PC-3 (cell line): ENCODE measurements around the gene MPPED1.

ENCODE experiments used
- EZH2 ChIP-seq: fragments of 300-600 bp; sonication (generic); IDR thresholded peaks from one replicate; pipeline ENCODE4 v1.6.1; 2017; ENCODE audit warnings: antibody characterized with exemption, mild to moderate bottlenecking, low read length; ENCODE audit not compliant: unreplicated experiment
- EZH2phosphoT487 ChIP-seq: fragments of 300-600 bp; sonication (generic); IDR thresholded peaks from 2 replicates; pipeline ENCODE4 v1.6.1; 2018; ENCODE audit warnings: mild to moderate bottlenecking, antibody characterized with exemption, low read length, borderline replicate concordance
- TF ChIP-seq, protein P1 (sequence below): fragments of 300-600 bp; sonication (generic); conservative IDR thresholded peaks from 2 replicates; pipeline ENCODE4 v1.5.1; 2017; ENCODE audit warnings: antibody characterized with exemption, low read depth, mild to moderate bottlenecking, low read length

DNA sequence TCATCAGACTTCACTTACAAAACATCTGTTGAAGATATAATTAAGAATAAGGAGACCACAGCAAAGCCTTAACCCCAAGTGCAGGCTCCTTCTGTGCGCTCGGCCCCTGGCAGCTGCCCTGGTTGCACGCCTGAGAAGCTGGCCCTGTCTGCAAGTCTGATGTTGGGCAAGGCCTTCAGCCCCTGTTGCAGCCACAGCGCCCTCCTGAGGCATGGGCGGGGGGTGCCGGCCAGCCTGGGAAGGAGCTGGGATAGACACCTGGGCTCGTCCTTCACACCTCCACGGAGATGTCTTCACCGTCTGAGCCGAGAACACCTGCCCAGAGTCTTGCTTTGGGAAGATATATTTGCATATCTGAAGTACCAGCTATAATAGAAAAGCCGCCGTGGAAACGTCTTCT, 104.1 kb downstream of the MPPED1 start:
- TF ChIP-seq, protein P1, sequence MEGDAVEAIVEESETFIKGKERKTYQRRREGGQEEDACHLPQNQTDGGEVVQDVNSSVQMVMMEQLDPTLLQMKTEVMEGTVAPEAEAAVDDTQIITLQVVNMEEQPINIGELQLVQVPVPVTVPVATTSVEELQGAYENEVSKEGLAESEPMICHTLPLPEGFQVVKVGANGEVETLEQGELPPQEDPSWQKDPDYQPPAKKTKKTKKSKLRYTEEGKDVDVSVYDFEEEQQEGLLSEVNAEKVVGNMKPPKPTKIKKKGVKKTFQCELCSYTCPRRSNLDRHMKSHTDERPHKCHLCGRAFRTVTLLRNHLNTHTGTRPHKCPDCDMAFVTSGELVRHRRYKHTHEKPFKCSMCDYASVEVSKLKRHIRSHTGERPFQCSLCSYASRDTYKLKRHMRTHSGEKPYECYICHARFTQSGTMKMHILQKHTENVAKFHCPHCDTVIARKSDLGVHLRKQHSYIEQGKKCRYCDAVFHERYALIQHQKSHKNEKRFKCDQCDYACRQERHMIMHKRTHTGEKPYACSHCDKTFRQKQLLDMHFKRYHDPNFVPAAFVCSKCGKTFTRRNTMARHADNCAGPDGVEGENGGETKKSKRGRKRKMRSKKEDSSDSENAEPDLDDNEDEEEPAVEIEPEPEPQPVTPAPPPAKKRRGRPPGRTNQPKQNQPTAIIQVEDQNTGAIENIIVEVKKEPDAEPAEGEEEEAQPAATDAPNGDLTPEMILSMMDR, result no peak
- TF ChIP-seq EZH2 (no peak), EZH2phosphoT487 (no peak)
